GM12892 (cell line): ENCODE measurements around the gene KLRC1.
"Not testable (repeated sequence)": the region's sequence is repeated elsewhere in the genome, so short reads cannot be mapped to it uniquely, and the experiment has no call there.

Experiments used
- POLR2A ChIP-seq: IDR thresholded peaks from 2 replicates; pipeline ENCODE4 v1.6.1; 2011; ENCODE audit warnings: low read depth, low read length, control low read depth
- POLR2AphosphoS5 ChIP-seq: IDR thresholded peaks from 2 replicates; pipeline ENCODE4 v1.6.1; 2011; ENCODE audit warnings: low read depth, low read length, control low read depth

DNA sequence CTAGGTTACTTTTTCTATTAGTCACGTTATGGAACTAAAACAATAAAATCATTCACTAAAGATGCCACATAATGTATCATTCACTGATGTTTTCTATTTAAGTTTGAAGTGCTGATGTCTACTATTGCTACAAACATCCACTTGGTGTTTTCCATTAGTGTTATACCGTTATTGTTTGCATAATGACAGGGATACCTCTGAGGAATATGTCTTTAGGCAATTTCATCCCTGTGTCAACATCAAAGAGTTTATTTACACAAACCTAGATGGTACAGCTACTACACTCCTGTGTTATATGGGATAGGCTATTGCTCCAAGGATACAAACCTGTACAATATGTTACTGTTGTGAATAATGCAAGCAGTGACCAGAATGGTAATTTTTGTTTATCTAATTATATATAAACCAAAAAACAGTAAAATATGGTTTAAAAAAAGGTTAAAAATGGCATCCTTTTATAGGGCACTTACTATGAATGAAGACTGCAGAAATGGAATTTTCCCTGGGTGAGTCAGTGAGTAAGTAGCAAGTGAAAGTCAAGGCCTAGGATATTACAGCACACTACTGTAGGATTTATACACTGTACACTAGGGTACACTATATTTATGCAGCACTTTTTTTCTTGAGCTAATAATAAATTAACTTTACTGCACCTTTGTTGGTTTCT, 13.4 kb downstream of the KLRC1 start:
- not testable (repeated sequence) for TF ChIP-seq POLR2A, POLR2AphosphoS5
